Measurements from ENCODE around the gene LCN2. TPM values are rescaled to one million over a fixed set of nuclear protein-coding genes. Genes with fewer than 3 reads are reported as not detected.

LCN2 gene
- total and polyA plus RNA-seq, 9 of the 15 experiments (the other 6 are each of a cell fraction or from before 2014, with no cell fraction given) = 0.10 to 1.2 (median 0.44) TPM; not detected in 1

- Histone ChIP-seq H3K9ac (ENCODE audit: insufficient read depth in 1 of 2, low read depth in 2 of 2, low read length in 2 of 2) (peak overlapping the region in 1 of 2 experiments; percentile 53; a peak in 1 of 4 replicates), H3K79me2 (ENCODE audit: control insufficient read depth, insufficient read depth, low read length) (no peaks in the 10 kb centered on the region), H3K4me1 (replicated peaks in 1 of 2; ENCODE audit: control insufficient read depth in 2 of 2, insufficient read depth in 2 of 2, low read length in 2 of 2) (peaks cover 31 to 61% of the 10 kb centered on the region in 2 experiments), H3K27me3 (ENCODE audit: control insufficient read depth in 2 of 2, insufficient read depth in 2 of 2, low read length in 2 of 2) (no peaks in the 10 kb centered on the region), H2AFZ (ENCODE audit: low read depth, low read length) (no peak overlapping the region), H4K20me1 (replicated peaks; ENCODE audit: control insufficient read depth, insufficient read depth, low read length) (no peaks in the 10 kb centered on the region), H3K27ac (ENCODE audit: extremely low read depth, low read depth, low read length) (no peak overlapping the region), H3K9me1 (ENCODE audit: control insufficient read depth, insufficient read depth, low read length) (peaks cover 8% of the 10 kb centered on the region), H3K4me3 (no peak overlapping the region), H3K9me3 (replicated peaks; ENCODE audit: control insufficient read depth, insufficient read depth, low read depth, low read length) (no peaks in the 10 kb centered on the region), H3K36me3 (ENCODE audit: control insufficient read depth, insufficient read depth, low read length) (no peaks in the 10 kb centered on the region), H3K4me2 (ENCODE audit: insufficient read depth, low read length) (no peak overlapping the region)
- DNase-seq (ENCODE audit: extremely low read depth in 1 of 4, low spot score in 3 of 4) (peak in 1 of 4 experiments; percentile 10), FAIRE-seq (no peak), ATAC-seq (no peak)
- intact Hi-C loops (cut with micrococcal nuclease) (no loop called here), in situ Hi-C loops (cut with MboI) (no loop called here)
- POLR2A ChIA-PET = interaction anchor here (0.6 to 1.1 kb wide), 3 partner anchors 14 to 55 kb away, joined by 3 to 6 read pairs (median 4); partner anchors contain the start of gene BBLN
- WGBS (ENCODE audit: insufficient coverage, low coverage, missing lambda C conversion rate) = 50% methylated on average over 13 of the region's 13 CpGs
- BruUV-seq (replicated peaks) = no TSS peak
- CTCF ChIA-PET (ENCODE audit: low intra/inter-chr PET ratio) = no interaction called here
- TF ChIP-seq ZFPM2 (CRISPR knock-in tag; IDR thresholded peaks at IDR 0.05) (no peak), TAF15 (IDR thresholded peaks at IDR 0.05; ENCODE audit: low read depth, low read length) (no peak), PPARD (CRISPR knock-in tag; IDR thresholded peaks at IDR 0.05) (no peak), PRPF4 (IDR thresholded peaks at IDR 0.05; ENCODE audit: insufficient read depth, low read depth, low read length, poor library complexity, severe bottlenecking) (no peak), ZNF277 (CRISPR knock-in tag; IDR thresholded peaks at IDR 0.05; ENCODE audit: borderline replicate concordance) (no peak), DDX20 (tag; IDR thresholded peaks at IDR 0.05; ENCODE audit: low read depth) (no peak), ZNF764 (CRISPR knock-in tag; IDR thresholded peaks at IDR 0.05; ENCODE audit: low read depth) (no peak), ZNF445 (CRISPR knock-in tag; IDR thresholded peaks at IDR 0.05; ENCODE audit: low read depth) (no peak), SNRNP70 (optimal IDR thresholded peaks at IDR 0.05; ENCODE audit: low read depth, low read length) (no peak), CEBPB (tag; IDR thresholded peaks at IDR 0.05) (no peak)
- TF ChIP-seq, protein P1, sequence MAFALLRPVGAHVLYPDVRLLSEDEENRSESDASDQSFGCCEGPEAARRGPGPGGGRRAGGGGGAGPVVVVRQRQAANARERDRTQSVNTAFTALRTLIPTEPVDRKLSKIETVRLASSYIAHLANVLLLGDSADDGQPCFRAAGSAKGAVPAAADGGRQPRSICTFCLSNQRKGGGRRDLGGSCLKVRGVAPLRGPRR (CRISPR knock-in tag; IDR thresholded peaks at IDR 0.05) = no peak
- TF ChIP-seq, protein P2, sequence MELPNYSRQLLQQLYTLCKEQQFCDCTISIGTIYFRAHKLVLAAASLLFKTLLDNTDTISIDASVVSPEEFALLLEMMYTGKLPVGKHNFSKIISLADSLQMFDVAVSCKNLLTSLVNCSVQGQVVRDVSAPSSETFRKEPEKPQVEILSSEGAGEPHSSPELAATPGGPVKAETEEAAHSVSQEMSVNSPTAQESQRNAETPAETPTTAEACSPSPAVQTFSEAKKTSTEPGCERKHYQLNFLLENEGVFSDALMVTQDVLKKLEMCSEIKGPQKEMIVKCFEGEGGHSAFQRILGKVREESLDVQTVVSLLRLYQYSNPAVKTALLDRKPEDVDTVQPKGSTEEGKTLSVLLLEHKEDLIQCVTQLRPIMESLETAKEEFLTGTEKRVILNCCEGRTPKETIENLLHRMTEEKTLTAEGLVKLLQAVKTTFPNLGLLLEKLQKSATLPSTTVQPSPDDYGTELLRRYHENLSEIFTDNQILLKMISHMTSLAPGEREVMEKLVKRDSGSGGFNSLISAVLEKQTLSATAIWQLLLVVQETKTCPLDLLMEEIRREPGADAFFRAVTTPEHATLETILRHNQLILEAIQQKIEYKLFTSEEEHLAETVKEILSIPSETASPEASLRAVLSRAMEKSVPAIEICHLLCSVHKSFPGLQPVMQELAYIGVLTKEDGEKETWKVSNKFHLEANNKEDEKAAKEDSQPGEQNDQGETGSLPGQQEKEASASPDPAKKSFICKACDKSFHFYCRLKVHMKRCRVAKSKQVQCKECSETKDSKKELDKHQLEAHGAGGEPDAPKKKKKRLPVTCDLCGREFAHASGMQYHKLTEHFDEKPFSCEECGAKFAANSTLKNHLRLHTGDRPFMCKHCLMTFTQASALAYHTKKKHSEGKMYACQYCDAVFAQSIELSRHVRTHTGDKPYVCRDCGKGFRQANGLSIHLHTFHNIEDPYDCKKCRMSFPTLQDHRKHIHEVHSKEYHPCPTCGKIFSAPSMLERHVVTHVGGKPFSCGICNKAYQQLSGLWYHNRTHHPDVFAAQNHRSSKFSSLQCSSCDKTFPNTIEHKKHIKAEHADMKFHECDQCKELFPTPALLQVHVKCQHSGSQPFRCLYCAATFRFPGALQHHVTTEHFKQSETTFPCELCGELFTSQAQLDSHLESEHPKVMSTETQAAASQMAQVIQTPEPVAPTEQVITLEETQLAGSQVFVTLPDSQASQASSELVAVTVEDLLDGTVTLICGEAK (IDR thresholded peaks at IDR 0.05) = no peak
- TF ChIP-seq, protein P2 (CRISPR knock-in tag; IDR thresholded peaks at IDR 0.05) = no peak
Observed at GRCh38 chr9:128145951-128146351, 3.3 kb upstream of the LCN2 start.
